Measurements from ENCODE around the gene TMEM272. TPM values are rescaled to one million over a fixed set of nuclear protein-coding genes. Genes with fewer than 3 reads are reported as not detected.

The TMEM272 gene
- total RNA-seq, 2 donors from 2014 or later: not detected

- no peak for TF ChIP-seq POLR2A (IDR thresholded peaks at IDR 0.05)
- TF ChIP-seq CTCF (IDR thresholded peaks at IDR 0.05): no peak
- no peaks in the 10 kb centered on the region for H3K9me3 ChIP-seq
- intact Hi-C loops (cut with DNase I): loop anchor here (5.0 kb wide), 1 partner anchor 222 kb away; the partner anchor contains the start of gene WDFY2
- H3K36me3 ChIP-seq (replicated peaks in 1 of 2; ENCODE audit: insufficient read depth in 1 of 2, low read depth in 2 of 2): no peaks in the 10 kb centered on the region
- H3K27me3 ChIP-seq: no peaks in the 10 kb centered on the region
- H3K4me3 ChIP-seq: peak overlapping the region; percentile 29 to 72
- WGBS, 2 donors: 8% methylated on average over 30 to 31 of the region's 31 CpGs
- H3K27ac ChIP-seq: peak overlapping the region; percentile 98 to 100 (median 99)
- peak in 3 of 4 donors; percentile 56 to 59 (median 56) for DNase-seq
- peaks cover 59% of the 10 kb centered on the region for H3K4me1 ChIP-seq
- no peak for ATAC-seq
These were observed 40.4 kb downstream of the TMEM272 start for GRCh38 chr13:51804295-51805172.

GRCh38 chr13:51803422-51804294 lies 41.3 kb downstream of the TMEM272 start, which contains the start of gene DHRS12:
TSS of gene DHRS12 (minus strand) at chr13:51804163. CDS start at chr13:51799659, 4,504 bp downstream.
- intact Hi-C loops (cut with DNase I): loop anchor here (5.0 kb wide), 1 partner anchor 221 kb away; the partner anchor contains the start of gene WDFY2
- WGBS, 2 donors: 0 to 1% methylated on average over 7 to 91 of the region's 91 CpGs
- no peaks in the 10 kb centered on the region for H3K9me3 ChIP-seq
- ATAC-seq: peak; percentile 83
- peak within 1 kb of the TSS; percentile 29 to 72 for H3K4me3 ChIP-seq
- peak; percentile 93 to 95 (median 94) for DNase-seq
- peak within 1 kb of the TSS; percentile 98 to 100 (median 99) for H3K27ac ChIP-seq
- peaks cover 59% of the 10 kb centered on the region for H3K4me1 ChIP-seq
- H3K27me3 ChIP-seq: no peaks in the 10 kb centered on the region
- no peaks in the 10 kb centered on the region for H3K36me3 ChIP-seq (replicated peaks in 1 of 2; ENCODE audit: insufficient read depth in 1 of 2, low read depth in 2 of 2)
- peak; percentile 94 to 98 (median 96) for TF ChIP-seq POLR2A (IDR thresholded peaks at IDR 0.05)
- TF ChIP-seq CTCF (IDR thresholded peaks at IDR 0.05): peak in 2 of 7 experiments; percentile 17 to 33

- DNase-seq (peak in 1 of 4 donors; percentile 38), ATAC-seq (no peak)
- H3K4me3 ChIP-seq: no peak overlapping the region
- peaks cover 64% of the 10 kb centered on the region for H3K4me1 ChIP-seq
- no peaks in the 10 kb centered on the region for H3K9me3 ChIP-seq
- intact Hi-C loops (cut with DNase I): loop anchor here (5.0 kb wide), 1 partner anchor 221 kb away; the partner anchor contains the start of gene WDFY2
- no peak for TF ChIP-seq CTCF (IDR thresholded peaks at IDR 0.05)
- no peak for TF ChIP-seq POLR2A (IDR thresholded peaks at IDR 0.05)
- peak overlapping the region; percentile 98 to 100 (median 99) for H3K27ac ChIP-seq
- WGBS, 2 donors: 41 to 43% methylated on average over 7 to 9 of the region's 9 CpGs
- H3K36me3 ChIP-seq (replicated peaks in 1 of 2; ENCODE audit: insufficient read depth in 1 of 2, low read depth in 2 of 2): peaks cover 0 to 2% of the 10 kb centered on the region in 2 donors
- H3K27me3 ChIP-seq: no peaks in the 10 kb centered on the region
These were observed 42.2 kb downstream of the TMEM272 start for GRCh38 chr13:51802631-51803418.

GRCh38 chr13:51801631-51802099 lies 43.3 kb downstream of the TMEM272 start:
- peaks cover 0 to 2% of the 10 kb centered on the region in 2 donors for H3K36me3 ChIP-seq (replicated peaks in 1 of 2; ENCODE audit: insufficient read depth in 1 of 2, low read depth in 2 of 2)
- WGBS, 2 donors: 13% methylated on average over 7 of the region's 7 CpGs
- TF ChIP-seq CTCF (IDR thresholded peaks at IDR 0.05) (peak in 5 of 7 experiments; percentile 7 to 51 (median 43)), POLR2A (IDR thresholded peaks at IDR 0.05) (peak in 1 of 3 donors; percentile 18)
- DNase-seq: peak; percentile 88 to 93 (median 92)
- H3K4me1 ChIP-seq: peaks cover 69% of the 10 kb centered on the region
- peak overlapping the region; percentile 98 to 100 (median 99) for H3K27ac ChIP-seq
- no peak overlapping the region for H3K4me3 ChIP-seq
- ATAC-seq: peak; percentile 23
- intact Hi-C loops (cut with DNase I): loop anchor here (5.0 kb wide), 1 partner anchor 219 kb away; the partner anchor contains the start of gene WDFY2
- no peaks in the 10 kb centered on the region for H3K27me3 ChIP-seq
- H3K9me3 ChIP-seq: no peaks in the 10 kb centered on the region
